ENCODE data around the gene IGSF23.

The IGSF23 gene

GRCh38 chr19:44642377-44642776, 29.0 kb downstream of the IGSF23 start:
- FAIRE-seq = no peak

GRCh38 chr19:44643605-44644401, 30.4 kb downstream of the IGSF23 start, which contains the start of gene PVR:
TSS of gene PVR (plus strand) at chr19:44643910. CDS start at chr19:44644097, 187 bp downstream.
- FAIRE-seq = no peak

GRCh38 chr19:44644402-44645016, 31.1 kb downstream of the IGSF23 start:
- FAIRE-seq = no peak

- no peak for FAIRE-seq
Observed at GRCh38 chr19:44645407-44646048, 32.2 kb downstream of the IGSF23 start.

- FAIRE-seq = no peak
Observed at GRCh38 chr19:44646049-44646416, 32.7 kb downstream of the IGSF23 start.

GRCh38 chr19:44647144-44647543, 33.8 kb downstream of the IGSF23 start:
- no peak for FAIRE-seq

GRCh38 chr19:44648631-44649251, 35.4 kb downstream of the IGSF23 start:
- FAIRE-seq = no peak

GRCh38 chr19:44649578-44650145, 36.3 kb downstream of the IGSF23 start:
- FAIRE-seq = no peak

- FAIRE-seq = no peak
Observed at GRCh38 chr19:44653343-44653742, 40.0 kb downstream of the IGSF23 start.

- FAIRE-seq = no peak
Observed at GRCh38 chr19:44653977-44654774, 40.8 kb downstream of the IGSF23 start.

GRCh38 chr19:44657211-44657921, 44.0 kb downstream of the IGSF23 start:
- FAIRE-seq = no peak

- FAIRE-seq = no peak
Observed at GRCh38 chr19:44658069-44658733, 44.8 kb downstream of the IGSF23 start.

GRCh38 chr19:44660081-44660480, 46.7 kb downstream of the IGSF23 start:
- FAIRE-seq = no peak

- FAIRE-seq = no peak
Observed at GRCh38 chr19:44661205-44661604, 47.8 kb downstream of the IGSF23 start.

GRCh38 chr19:44661904-44662303, 48.5 kb downstream of the IGSF23 start:
- no peak for FAIRE-seq

- FAIRE-seq = no peak
Observed at GRCh38 chr19:44662691-44663385, 49.5 kb downstream of the IGSF23 start.

- no peak for FAIRE-seq
Observed at GRCh38 chr19:44663996-44664395, 50.6 kb downstream of the IGSF23 start.

GRCh38 chr19:44664976-44665375, 51.6 kb downstream of the IGSF23 start:
- no peak for FAIRE-seq

GRCh38 chr19:44666852-44667556, 53.6 kb downstream of the IGSF23 start:
- FAIRE-seq = no peak
